Heart right ventricle (tissue), 16 donors: ENCODE data around the gene PHYH. TPM values are rescaled to one million over a fixed set of nuclear protein-coding genes. Genes with fewer than 3 reads are reported as not detected.

Experiments used
- ATAC-seq, 8 donors: fragments of 200-7000 bp; cut with Tn5 transposase; one replicate each; pipeline ENCODE4 v1.9.1; 2020; ENCODE audit warnings: mild to moderate bottlenecking in 8 of 8, moderate library complexity in 8 of 8, moderate number of reproducible peaks in 1 of 8
- DNase-seq, 2 donors: peaks; one replicate each; pipeline ENCODE4 v3.0.0-alpha.2; 2020
- H3K27ac ChIP-seq, 10 donors: fragments of 200-600 bp; sonication (generic) in 2 of 10; one replicate each; pipeline versions ENCODE4 v1.5.0 to v1.8.0; 2020 to 2022; ENCODE audit warnings: mild to moderate bottlenecking in 3 of 10
- H3K27me3 ChIP-seq, 7 donors: fragments of 200-600 bp; one replicate each; pipeline ENCODE4 v1.8.0; 2021 to 2022; ENCODE audit warnings: mild to moderate bottlenecking in 2 of 7
- H3K36me3 ChIP-seq, 9 donors: fragments of 200-600 bp; sonication (generic) in 1 of 9; one replicate each; pipeline versions ENCODE4 v1.5.0 to v1.8.0; 2020 to 2022; ENCODE audit warnings: mild to moderate bottlenecking in 2 of 9
- H3K4me1 ChIP-seq, 9 donors: fragments of 200-600 bp; sonication (generic) in 1 of 9; one replicate each; pipeline versions ENCODE4 v1.5.0 to v1.8.0; 2020 to 2022; ENCODE audit warnings: mild to moderate bottlenecking in 4 of 9
- H3K4me3 ChIP-seq, 10 donors: fragments of 200-600 bp; sonication (generic) in 2 of 10; one replicate each; pipeline versions ENCODE4 v1.5.0 to v1.8.0; 2020 to 2022; ENCODE audit warnings: mild to moderate bottlenecking in 7 of 10, moderate library complexity in 2 of 10
- H3K9me3 ChIP-seq, 11 donors: fragments of 200-600 bp in 10 of 11; sonication (generic) in 2 of 11; one replicate each; pipeline versions ENCODE4 v1.5.0 to v1.8.0; 2013 to 2022; ENCODE audit warnings: mild to moderate bottlenecking in 2 of 11, control low read depth in 1 of 11, moderate library complexity in 1 of 11
- WGBS, 2 donors: extraction: QIAGEN DNeasy Blood & Tissue Kit; methylation state at CpG; one replicate each; pipeline ENCODE4 v1.1.7; 2013; ENCODE audit warnings: inconsistent platforms in 1 of 2; 5-methylcytosine and 5-hydroxymethylcytosine counted together
- intact Hi-C, 10 donors: fragments of 100-400 bp; cut with DNase I; formaldehyde crosslinking; loops; one replicate each; pipeline versions ENCODE4 v1.11.1 to v1.14.2; 2022
- polyA plus RNA-seq, 2 donors: library from polyadenylated mRNA; stranded (reverse); fragments of 200-250 nt; gene quantifications; one replicate each; pipeline ENCODE4 v1.2.3, GENCODE V29; 2013
- total RNA-seq, 10 donors: library from RNA; stranded (reverse); fragmentation: NEBNext Ultra II Directional in 3 of 10; extraction: Animal tissue kit (Norgen Biotek cat#: 25700) in 3 of 10; gene quantifications; one replicate each; pipeline versions ENCODE4 v1.2.1 to v1.2.4, GENCODE V29; 2021 to 2023
- TF ChIP-seq, protein P1 (sequence below), 9 donors: fragments of 200-600 bp; sonication (generic) in 2 of 9; IDR thresholded peaks; one replicate each; pipeline versions ENCODE4 v1.5.0 to v1.8.0; 2021 to 2022; ENCODE audit warnings: antibody characterized with exemption in 9 of 9, mild to moderate bottlenecking in 5 of 9, moderate library complexity in 1 of 9
- donor health status: Arrhythmogenic right ventricular cardiomyopathy.
- donor health status: ischemic (EF 13 %, LVEDD 7.1; RV severe dilation, severe dysfunction).
- donor health status: healthy with polysubstance abuse.
- donor health status: DM: no; HTN: yes; CAD: no.
- donor health status: DM: no; HTN: no; CAD: no.
- donor health status: ischemic (EF 25% LVEDD 6.9; RV normal size, moderate dysfunction).
- donor health status: ischemic (EF 25% LVEDD 5.7; RV mildly dilated, moderate dysfunction).
- donor health status: healthy.
- donor health status: DM: yes; HTN: yes; CAD: no.
- donor health status: Ischemic cardiomyopathy.
- donor health status: ischemic (EF 35%, LVEDD 5.7; RV mildly dilated, moderate dysfunction).
- donor health status: nonischemic (EF 11% LVEDD 7.7; RV severe dilation, severe dysfunction).
- donor health status: DM: yes; HTN: yes; CAD: no.
- donor health status: PGD.
- donor health status: ischemic (EF 29% LVEDD 5.4; RV normal size, mild dysfunction).
- donor health status: nonischemic (EF 23%, LVEDD 6.1; RV moderate dilation, normal function).

The PHYH gene
- total and polyA plus RNA-seq, 12 donors = 51.1 to 188 (median 154) TPM

DNA sequence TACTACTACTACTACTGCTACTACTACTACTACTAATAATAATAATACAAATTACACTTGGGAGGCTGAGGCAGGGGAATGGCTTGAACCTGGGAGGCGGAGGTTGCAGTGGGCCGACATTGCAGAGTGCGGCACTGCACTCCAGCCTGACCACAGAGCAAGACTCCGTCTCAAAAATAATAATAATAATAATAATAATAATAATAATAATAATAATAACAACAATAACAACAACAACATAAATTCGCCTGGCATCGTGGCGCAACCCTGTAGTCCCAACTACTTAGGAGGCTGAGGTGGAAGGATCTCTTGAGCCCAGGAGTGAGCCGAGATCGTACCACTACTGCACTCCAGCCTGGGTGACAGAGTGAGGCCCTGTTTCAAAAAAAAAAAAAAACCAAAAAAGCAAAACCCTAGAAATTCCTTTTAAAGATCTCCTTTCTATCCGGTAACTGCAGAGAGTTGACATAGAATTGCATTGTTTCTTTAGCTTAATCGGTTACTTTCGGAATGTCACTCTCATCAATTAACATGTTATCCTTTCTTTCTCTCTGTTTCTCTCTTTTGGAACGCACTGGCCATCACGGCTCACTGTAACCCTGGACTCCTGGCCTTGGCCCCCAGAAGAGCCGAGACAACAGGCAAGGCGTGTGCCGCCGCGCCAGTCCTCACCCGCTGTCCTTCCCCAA, 972 bp downstream of the PHYH start:
- Histone ChIP-seq H3K36me3 (peaks cover 0 to 21% (median 11%) of the 10 kb centered on the region in 9 donors), H3K4me3 (peak overlapping the region; percentile 68 to 93 (median 80)), H3K9me3 (no peaks in the 10 kb centered on the region), H3K27me3 (no peaks in the 10 kb centered on the region), H3K27ac (peak overlapping the region; percentile 96 to 100 (median 100)), H3K4me1 (peaks cover 0 to 36% (median 22%) of the 10 kb centered on the region in 9 donors)
- no peak for DNase-seq
- WGBS, 2 donors = 35 to 37% methylated on average over 20 of the region's 20 CpGs
- TF ChIP-seq, protein P1, sequence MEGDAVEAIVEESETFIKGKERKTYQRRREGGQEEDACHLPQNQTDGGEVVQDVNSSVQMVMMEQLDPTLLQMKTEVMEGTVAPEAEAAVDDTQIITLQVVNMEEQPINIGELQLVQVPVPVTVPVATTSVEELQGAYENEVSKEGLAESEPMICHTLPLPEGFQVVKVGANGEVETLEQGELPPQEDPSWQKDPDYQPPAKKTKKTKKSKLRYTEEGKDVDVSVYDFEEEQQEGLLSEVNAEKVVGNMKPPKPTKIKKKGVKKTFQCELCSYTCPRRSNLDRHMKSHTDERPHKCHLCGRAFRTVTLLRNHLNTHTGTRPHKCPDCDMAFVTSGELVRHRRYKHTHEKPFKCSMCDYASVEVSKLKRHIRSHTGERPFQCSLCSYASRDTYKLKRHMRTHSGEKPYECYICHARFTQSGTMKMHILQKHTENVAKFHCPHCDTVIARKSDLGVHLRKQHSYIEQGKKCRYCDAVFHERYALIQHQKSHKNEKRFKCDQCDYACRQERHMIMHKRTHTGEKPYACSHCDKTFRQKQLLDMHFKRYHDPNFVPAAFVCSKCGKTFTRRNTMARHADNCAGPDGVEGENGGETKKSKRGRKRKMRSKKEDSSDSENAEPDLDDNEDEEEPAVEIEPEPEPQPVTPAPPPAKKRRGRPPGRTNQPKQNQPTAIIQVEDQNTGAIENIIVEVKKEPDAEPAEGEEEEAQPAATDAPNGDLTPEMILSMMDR (IDR thresholded peaks at IDR 0.05) = no peak
- intact Hi-C loops = loop anchor here in 2 of 10 donors (5.0 to 10.0 kb wide), 2 partner anchors 134 to 137 kb away; partner anchors contain the start of gene MCM10 (in 2 of the 2)
- ATAC-seq = no peak

DNA sequence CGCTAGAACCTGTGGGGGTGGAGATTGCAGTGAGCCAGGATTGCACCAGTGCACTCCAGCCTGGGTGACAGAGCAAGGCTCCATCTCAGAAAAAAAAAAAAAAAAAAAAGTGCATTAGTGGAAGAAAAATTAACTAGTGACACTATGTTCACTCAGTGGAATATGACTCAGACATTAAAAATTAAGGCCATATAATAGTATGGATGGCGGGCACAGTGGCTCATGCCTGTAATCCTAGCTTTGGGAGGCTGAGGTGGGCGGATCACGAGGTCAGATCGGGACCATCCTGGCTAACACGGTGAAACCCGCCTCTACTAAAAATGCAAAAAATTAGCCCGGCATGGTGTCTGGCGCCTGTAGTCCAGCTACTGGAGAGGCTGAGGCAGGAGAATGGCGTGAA, 3.4 kb downstream of the PHYH start:
- TF ChIP-seq, protein P1 (IDR thresholded peaks at IDR 0.05) = no peak
- DNase-seq = no peak
- H3K27me3 ChIP-seq = no peaks in the 10 kb centered on the region
- no peak overlapping the region for H3K27ac ChIP-seq
- intact Hi-C loops = loop anchor here in 2 of 10 donors (5.0 to 10.0 kb wide), 2 partner anchors 132 to 134 kb away; partner anchors contain the start of gene MCM10 (in 2 of the 2)
- 95 to 98% methylated on average over 8 to 10 of the region's 10 CpGs for WGBS, 2 donors
- no peak overlapping the region for H3K4me3 ChIP-seq
- no peaks in the 10 kb centered on the region for H3K9me3 ChIP-seq
- H3K4me1 ChIP-seq = peaks cover 0 to 29% (median 19%) of the 10 kb centered on the region in 9 donors
- peaks cover 0 to 45% (median 26%) of the 10 kb centered on the region in 9 donors for H3K36me3 ChIP-seq
- ATAC-seq = no peak

DNA sequence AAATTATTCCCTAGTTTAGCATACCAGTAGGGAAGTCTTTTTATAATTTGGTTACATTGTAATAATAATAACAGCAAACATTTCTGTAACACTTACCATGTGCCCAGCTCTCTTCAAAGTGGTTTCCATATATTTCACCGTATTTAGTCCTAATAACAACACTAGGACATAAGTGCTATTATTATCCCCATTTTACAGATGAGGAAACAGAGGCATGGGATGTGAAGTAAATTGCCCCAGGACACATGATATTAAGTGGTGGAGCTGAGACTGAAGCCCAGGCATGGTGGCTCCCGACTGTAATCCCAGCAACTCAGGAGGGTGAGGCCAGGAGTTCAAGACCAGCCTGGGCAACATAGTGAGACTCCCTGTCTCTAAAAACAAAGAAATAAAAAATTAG, 5.1 kb downstream of the PHYH start:
- TF ChIP-seq, protein P1 (IDR thresholded peaks at IDR 0.05) = no peak
- ATAC-seq (no peak), DNase-seq (no peak)
- intact Hi-C loops = loop anchor here in 2 of 10 donors (5.0 to 10.0 kb wide), 2 partner anchors 130 to 132 kb away; partner anchors contain the start of gene MCM10 (in 2 of the 2)
- no peak overlapping the region for H3K27ac ChIP-seq
- H3K4me1 ChIP-seq = peaks cover 0 to 14% (median 5%) of the 10 kb centered on the region in 9 donors
- H3K27me3 ChIP-seq = no peaks in the 10 kb centered on the region
- peaks cover 0 to 62% (median 34%) of the 10 kb centered on the region in 9 donors for H3K36me3 ChIP-seq
- WGBS, 2 donors = 93 to 100% methylated on average over 2 of the region's 2 CpGs
- H3K9me3 ChIP-seq = no peaks in the 10 kb centered on the region
- no peak overlapping the region for H3K4me3 ChIP-seq

DNA sequence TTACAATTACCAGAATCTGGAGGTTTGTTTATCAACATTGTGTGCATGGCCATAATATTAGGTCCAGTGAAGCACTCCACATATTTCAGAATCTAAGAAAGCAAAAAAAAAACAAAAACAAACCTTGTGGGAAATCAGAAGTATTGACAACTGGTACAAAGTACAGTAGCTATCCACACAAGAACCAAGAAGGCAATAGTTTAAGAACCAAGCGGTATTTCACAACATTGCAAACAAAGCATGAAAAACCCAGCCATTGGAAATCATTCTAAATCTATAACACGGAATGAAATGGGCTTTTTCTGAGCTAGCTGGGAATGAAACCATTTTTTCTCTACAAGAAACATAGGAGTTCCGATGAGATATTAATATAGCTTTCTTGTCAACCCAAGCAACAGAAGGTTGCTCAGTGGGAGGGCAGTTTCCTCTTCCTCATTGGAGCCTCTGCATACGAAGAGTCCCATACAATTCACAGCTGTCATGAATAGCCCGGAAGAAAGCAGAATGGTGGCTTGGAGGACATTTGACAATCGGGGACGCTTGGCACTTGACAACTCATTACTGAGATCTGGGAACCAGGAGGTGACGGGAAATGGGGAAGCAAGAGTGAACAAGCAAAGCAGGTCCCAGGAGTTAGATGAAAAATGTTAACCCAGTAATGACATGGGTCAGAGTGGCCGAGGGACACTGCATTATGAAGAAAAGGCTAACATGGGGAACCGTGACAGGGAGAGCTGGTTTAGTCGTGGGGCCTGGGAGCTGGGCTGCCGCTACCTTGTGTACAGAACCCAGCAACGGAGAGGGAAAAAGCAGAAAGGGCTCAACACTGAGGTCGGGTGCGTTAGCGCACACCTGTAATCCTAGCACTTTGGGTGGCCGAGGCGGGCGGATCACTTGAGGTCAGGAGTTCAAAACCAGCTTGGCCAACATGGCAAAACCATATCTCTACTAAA, 7.8 kb downstream of the PHYH start:
- 94 to 96% methylated on average over 19 of the region's 19 CpGs for WGBS, 2 donors
- Histone ChIP-seq H3K27ac (no peak overlapping the region), H3K36me3 (peaks cover 0 to 87% (median 50%) of the 10 kb centered on the region in 9 donors), H3K9me3 (no peaks in the 10 kb centered on the region), H3K27me3 (no peaks in the 10 kb centered on the region), H3K4me3 (no peak overlapping the region), H3K4me1 (no peaks in the 10 kb centered on the region)
- intact Hi-C loops = loop anchor here in 1 of 10 donors (10.0 kb wide), 1 partner anchor 127 kb away; the partner anchor contains the start of gene MCM10
- TF ChIP-seq, protein P1 (IDR thresholded peaks at IDR 0.05) = no peak
- ATAC-seq (no peak), DNase-seq (no peak)
